Effector memory CD8-positive, alpha-beta T cell (primary cell): ENCODE measurements around the gene MAGI1.

Experiments
- ATAC-seq: fragments of 150-1000 bp; cut with Tn5 transposase; replicated peaks from 2 replicates; pipeline ENCODE4 v1.10.0; 2021; ENCODE audit warnings: mild to moderate bottlenecking, moderate library complexity
- DNase-seq, 3 experiments: peaks; one replicate each; pipeline ENCODE4 v3.0.0; 2021
- H3K27ac Mint-ChIP-seq, 2 donors: one replicate each; pipeline ENCODE4 v1.8.0; 2022; ENCODE audit warnings: mild to moderate bottlenecking in 2 of 2, mixed read lengths in 2 of 2, moderate library complexity in 2 of 2
- H3K27me3 Mint-ChIP-seq, 2 donors: one replicate each; pipeline ENCODE4 v1.8.0; 2022; ENCODE audit warnings: mixed read lengths in 2 of 2
- H3K36me3 Mint-ChIP-seq: one replicate; pipeline ENCODE4 v1.8.0; 2022; ENCODE audit warnings: mild to moderate bottlenecking, moderate library complexity, mixed read lengths; ENCODE audit not compliant: insufficient read depth
- H3K4me1 Mint-ChIP-seq, 2 donors: one replicate each; pipeline ENCODE4 v1.8.0; 2022; ENCODE audit warnings: low read depth in 2 of 2, mixed read lengths in 2 of 2
- H3K4me3 Mint-ChIP-seq, 2 donors: one replicate each; pipeline ENCODE4 v1.8.0; 2022; ENCODE audit warnings: mild to moderate bottlenecking in 2 of 2, mixed read lengths in 2 of 2, moderate library complexity in 2 of 2
- H3K9me3 Mint-ChIP-seq, 2 donors: one replicate each; pipeline ENCODE4 v1.8.0; 2022; ENCODE audit warnings: mixed read lengths in 2 of 2

Gene MAGI1

GRCh38 chr3:65819896-65820295, 218.8 kb downstream of the MAGI1 start:
- Mint-ChIP-seq H3K27me3 (no peaks in the 10 kb centered on the region), H3K4me1 (no peaks in the 10 kb centered on the region), H3K9me3 (peaks cover 2 to 8% of the 10 kb centered on the region in 2 donors), H3K4me3 (no peak overlapping the region), H3K27ac (no peak overlapping the region), H3K36me3 (no peaks in the 10 kb centered on the region)
- ATAC-seq (no peak), DNase-seq (no peak)

DNA sequence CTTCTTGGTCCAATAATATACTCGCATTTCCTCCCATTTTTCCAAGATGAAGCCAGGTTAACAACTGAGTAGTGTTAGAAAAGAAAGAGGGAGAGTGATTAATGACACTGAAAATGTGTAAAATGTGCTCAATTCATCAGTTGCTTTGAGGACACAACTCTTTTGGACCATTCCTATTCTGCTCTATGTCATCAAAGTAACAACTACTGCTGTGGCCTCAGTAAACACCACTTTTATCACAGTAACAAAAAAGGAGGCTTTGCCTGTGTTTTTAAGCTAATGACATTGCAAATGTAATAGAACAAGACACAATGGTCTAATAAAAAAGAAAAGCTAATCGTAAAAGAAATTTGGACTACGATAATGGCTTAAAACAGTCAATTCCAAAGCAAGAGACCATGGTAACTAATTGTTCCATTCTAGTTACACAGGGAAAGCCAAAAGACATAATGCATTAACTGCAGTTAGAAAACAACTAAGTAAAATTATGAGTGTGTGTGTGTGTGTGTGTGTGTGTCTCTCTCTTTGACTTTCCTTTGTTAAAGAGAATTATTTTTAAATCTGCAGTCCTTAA, 221.1 kb downstream of the MAGI1 start:
- Mint-ChIP-seq H3K9me3 (peaks cover 2 to 8% of the 10 kb centered on the region in 2 donors), H3K27ac (no peak overlapping the region), H3K27me3 (no peaks in the 10 kb centered on the region), H3K4me3 (no peak overlapping the region), H3K4me1 (no peaks in the 10 kb centered on the region), H3K36me3 (no peaks in the 10 kb centered on the region)
- DNase-seq (no peak), ATAC-seq (no peak)

- Mint-ChIP-seq H3K27ac (no peak overlapping the region), H3K4me1 (no peaks in the 10 kb centered on the region), H3K27me3 (no peaks in the 10 kb centered on the region), H3K4me3 (no peak overlapping the region), H3K36me3 (no peaks in the 10 kb centered on the region), H3K9me3 (peaks cover 0 to 8% of the 10 kb centered on the region in 2 donors)
- ATAC-seq (no peak), DNase-seq (no peak)
These were observed 222.5 kb downstream of the MAGI1 start for GRCh38 chr3:65816208-65816607.

DNA sequence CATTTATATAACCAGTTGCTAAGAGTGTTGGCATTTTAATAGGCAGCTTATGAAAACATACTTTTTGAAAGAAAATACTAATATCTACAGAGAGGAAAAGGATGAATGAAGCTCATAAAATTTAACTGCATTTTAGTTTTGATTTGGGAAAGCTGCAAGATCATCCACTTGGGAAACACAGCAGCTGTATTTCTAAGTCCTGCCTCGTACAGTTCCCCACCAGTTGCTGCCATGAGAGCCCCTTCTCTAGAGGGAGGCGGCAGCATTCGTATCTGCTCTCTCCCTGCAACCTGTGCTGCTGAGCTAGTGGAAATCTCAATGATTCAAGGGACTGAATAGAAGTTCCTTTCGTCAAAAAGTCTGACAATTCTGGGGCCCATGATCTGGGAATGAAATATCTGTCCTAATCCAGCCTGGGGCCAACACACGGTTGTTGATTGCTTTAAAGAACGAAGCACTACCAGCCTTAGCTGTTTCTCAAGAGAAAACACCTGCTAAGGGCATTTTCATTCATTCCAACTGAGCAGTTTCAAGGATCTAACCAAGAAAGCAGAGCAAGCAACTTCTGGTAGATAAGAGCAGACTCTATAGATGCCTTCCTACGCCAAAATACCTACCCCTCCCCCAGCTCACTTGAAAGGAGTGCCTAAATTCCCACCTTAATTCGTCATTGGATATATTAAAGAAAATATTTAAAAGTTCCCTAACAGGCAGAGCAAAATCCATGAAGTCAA, 223.7 kb downstream of the MAGI1 start:
- Mint-ChIP-seq H3K4me1 (no peaks in the 10 kb centered on the region), H3K9me3 (peaks cover 0 to 8% of the 10 kb centered on the region in 2 donors), H3K36me3 (no peaks in the 10 kb centered on the region), H3K27ac (no peak overlapping the region), H3K4me3 (no peak overlapping the region), H3K27me3 (no peaks in the 10 kb centered on the region)
- ATAC-seq (no peak), DNase-seq (no peak)

DNA sequence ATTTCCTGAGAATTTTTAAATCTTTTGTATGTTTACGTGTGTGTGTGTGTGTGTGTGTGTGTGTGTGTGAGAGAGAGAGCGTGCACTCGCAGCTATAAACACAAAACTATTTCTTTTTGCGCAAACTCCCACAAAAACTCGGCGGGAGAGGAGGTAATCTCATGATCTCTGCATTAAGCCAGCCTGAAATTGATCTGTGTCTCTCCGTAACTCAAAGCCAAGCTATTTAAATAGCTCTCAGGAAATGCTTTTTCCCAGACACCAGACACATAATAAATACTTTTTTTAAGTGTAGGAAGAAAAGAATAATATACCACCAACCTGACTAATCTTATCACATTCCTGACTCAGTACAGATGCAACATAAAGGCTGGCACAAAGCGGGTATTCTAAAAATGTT, 226.8 kb downstream of the MAGI1 start:
- no peaks in the 10 kb centered on the region for H3K4me1 Mint-ChIP-seq
- H3K36me3 Mint-ChIP-seq: no peaks in the 10 kb centered on the region
- H3K4me3 Mint-ChIP-seq: no peak overlapping the region
- H3K27ac Mint-ChIP-seq: no peak overlapping the region
- ATAC-seq (no peak), DNase-seq (no peak)
- no peaks in the 10 kb centered on the region for H3K27me3 Mint-ChIP-seq
- peaks cover 0 to 6% of the 10 kb centered on the region in 2 donors for H3K9me3 Mint-ChIP-seq

DNA sequence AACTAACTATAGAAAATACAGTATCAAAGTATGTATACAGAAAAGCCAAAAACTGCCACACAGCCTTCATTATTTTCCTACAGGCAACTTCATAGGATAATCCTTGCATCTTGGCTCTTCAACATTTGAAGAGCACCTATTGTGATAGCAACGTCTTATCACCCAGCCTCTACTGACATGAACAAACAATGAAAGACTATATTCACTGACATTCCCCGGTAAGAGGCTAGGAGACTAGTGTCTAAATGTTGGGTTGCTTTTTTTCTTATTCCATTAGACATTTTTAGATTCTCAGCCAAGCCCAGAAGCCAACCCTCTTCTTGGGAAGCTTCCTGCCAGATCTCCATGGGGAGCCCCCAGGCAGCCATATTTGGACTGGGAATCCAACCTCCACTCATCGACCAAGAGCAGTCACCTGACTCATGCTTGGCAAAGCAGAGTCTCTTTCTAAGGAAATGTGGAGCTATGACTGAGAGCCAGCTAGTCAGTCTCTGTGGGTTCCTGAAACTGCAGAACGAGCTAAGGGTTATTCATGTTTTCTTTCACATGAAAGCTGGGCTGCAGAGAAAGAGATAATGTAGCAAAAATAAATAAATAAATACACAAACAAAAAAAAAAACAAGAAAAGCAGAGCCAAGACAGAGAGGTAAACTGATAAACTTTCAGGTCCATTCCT, 227.5 kb downstream of the MAGI1 start:
- DNase-seq (no peak), ATAC-seq (no peak)
- Mint-ChIP-seq H3K4me3 (no peak overlapping the region), H3K36me3 (no peaks in the 10 kb centered on the region), H3K4me1 (no peaks in the 10 kb centered on the region), H3K9me3 (peaks cover 0 to 6% of the 10 kb centered on the region in 2 donors), H3K27ac (no peak overlapping the region), H3K27me3 (no peaks in the 10 kb centered on the region)

DNA sequence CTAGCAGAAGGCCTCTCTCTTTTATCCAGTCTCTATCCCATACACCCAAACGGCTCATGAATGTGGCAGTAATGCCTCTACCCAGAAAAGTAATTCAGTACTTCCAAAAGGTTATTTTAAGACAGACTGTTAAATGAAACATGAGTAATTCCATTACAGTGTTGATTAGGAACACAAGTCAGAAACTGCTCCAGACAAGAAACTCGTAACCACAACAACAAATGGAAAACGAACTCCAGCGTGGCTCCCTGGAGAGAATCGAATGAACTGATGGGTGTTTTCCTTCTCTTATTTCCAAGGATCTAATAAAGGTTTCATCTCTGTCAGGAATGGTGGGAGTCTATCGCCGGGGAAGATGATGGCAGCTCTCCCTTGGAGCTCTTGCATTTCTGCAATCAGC, 228.4 kb downstream of the MAGI1 start:
- Mint-ChIP-seq H3K27me3 (no peaks in the 10 kb centered on the region), H3K4me3 (no peak overlapping the region), H3K36me3 (no peaks in the 10 kb centered on the region), H3K9me3 (peaks cover 0 to 12% of the 10 kb centered on the region in 2 donors), H3K27ac (no peak overlapping the region), H3K4me1 (no peaks in the 10 kb centered on the region)
- no peak for ATAC-seq
- DNase-seq: no peak

DNA sequence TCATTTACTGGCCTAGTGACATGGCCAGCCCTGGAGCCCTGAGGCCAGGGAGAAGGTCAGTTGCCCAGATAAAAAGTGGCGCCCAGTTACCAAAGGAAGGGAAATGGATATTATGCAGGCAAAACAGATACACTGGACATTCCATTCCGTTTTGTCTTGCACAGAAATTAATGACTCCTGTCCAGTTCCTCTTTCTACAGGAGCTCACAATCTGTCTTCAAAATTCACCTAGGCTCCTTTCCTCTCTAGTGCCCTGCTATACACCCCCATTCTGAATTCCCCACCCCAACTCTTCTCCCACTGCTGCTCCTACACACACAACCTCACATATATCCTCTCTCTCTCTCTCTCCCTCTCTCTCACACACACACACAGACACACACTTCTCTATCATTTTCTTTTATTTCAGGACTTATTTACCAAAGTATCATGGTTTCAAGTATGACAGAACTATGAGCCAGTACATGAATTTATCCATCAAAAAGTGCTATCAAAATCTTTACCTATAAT, 229.0 kb downstream of the MAGI1 start:
- no peak for ATAC-seq
- no peak for DNase-seq

GRCh38 chr3:65808824-65809223, 229.9 kb downstream of the MAGI1 start:
- Mint-ChIP-seq H3K27me3 (no peaks in the 10 kb centered on the region), H3K4me1 (no peaks in the 10 kb centered on the region), H3K36me3 (no peaks in the 10 kb centered on the region), H3K27ac (no peak overlapping the region), H3K9me3 (peaks cover 4 to 17% of the 10 kb centered on the region in 2 donors), H3K4me3 (no peak overlapping the region)
- ATAC-seq (no peak), DNase-seq (no peak)

More for the DNA sequence above, 229.0 kb downstream of the MAGI1 start:
- H3K4me3 Mint-ChIP-seq: no peak overlapping the region
- no peaks in the 10 kb centered on the region for H3K4me1 Mint-ChIP-seq
- no peak overlapping the region for H3K27ac Mint-ChIP-seq
- no peaks in the 10 kb centered on the region for H3K36me3 Mint-ChIP-seq
- peaks cover 2 to 17% of the 10 kb centered on the region in 2 donors for H3K9me3 Mint-ChIP-seq
- no peaks in the 10 kb centered on the region for H3K27me3 Mint-ChIP-seq

DNA sequence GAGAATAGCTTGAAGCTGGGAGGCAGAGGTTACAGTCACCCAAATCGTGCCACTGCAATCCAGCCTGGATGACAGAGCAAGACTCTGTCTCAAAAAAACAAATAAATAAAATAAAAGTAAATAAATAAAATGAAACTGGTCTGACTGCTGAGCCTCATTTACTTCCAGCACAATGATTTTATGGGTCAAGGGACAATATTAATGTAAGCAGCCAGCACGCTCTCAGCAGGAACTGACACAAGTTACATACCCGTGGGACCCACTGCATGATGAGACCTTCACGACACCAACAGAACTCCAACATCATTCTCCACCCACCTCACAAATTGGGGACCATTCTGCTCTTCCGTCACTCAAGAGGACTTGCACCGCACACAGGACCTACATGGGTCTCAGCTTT, 230.3 kb downstream of the MAGI1 start:
- H3K4me3 Mint-ChIP-seq: no peak overlapping the region
- ATAC-seq (no peak), DNase-seq (no peak)
- no peaks in the 10 kb centered on the region for H3K27me3 Mint-ChIP-seq
- no peaks in the 10 kb centered on the region for H3K4me1 Mint-ChIP-seq
- peaks cover 4 to 17% of the 10 kb centered on the region in 2 donors for H3K9me3 Mint-ChIP-seq
- no peak overlapping the region for H3K27ac Mint-ChIP-seq
- no peaks in the 10 kb centered on the region for H3K36me3 Mint-ChIP-seq

GRCh38 chr3:65807225-65807624, 231.5 kb downstream of the MAGI1 start:
- Mint-ChIP-seq H3K36me3 (no peaks in the 10 kb centered on the region), H3K9me3 (peaks cover 6 to 17% of the 10 kb centered on the region in 2 donors), H3K4me1 (no peaks in the 10 kb centered on the region), H3K4me3 (no peak overlapping the region), H3K27me3 (no peaks in the 10 kb centered on the region), H3K27ac (no peak overlapping the region)
- ATAC-seq (no peak), DNase-seq (no peak)

GRCh38 chr3:65806600-65806999, 232.1 kb downstream of the MAGI1 start:
- H3K36me3 Mint-ChIP-seq: no peaks in the 10 kb centered on the region
- no peaks in the 10 kb centered on the region for H3K27me3 Mint-ChIP-seq
- DNase-seq (no peak), ATAC-seq (no peak)
- peaks cover 6 to 17% of the 10 kb centered on the region in 2 donors for H3K9me3 Mint-ChIP-seq
- H3K4me3 Mint-ChIP-seq: no peak overlapping the region
- H3K4me1 Mint-ChIP-seq: no peaks in the 10 kb centered on the region
- H3K27ac Mint-ChIP-seq: no peak overlapping the region

GRCh38 chr3:65796676-65797075, 242.0 kb downstream of the MAGI1 start:
- H3K27me3 Mint-ChIP-seq: no peaks in the 10 kb centered on the region
- no peaks in the 10 kb centered on the region for H3K36me3 Mint-ChIP-seq
- H3K9me3 Mint-ChIP-seq: no peaks in the 10 kb centered on the region
- no peak overlapping the region for H3K27ac Mint-ChIP-seq
- DNase-seq: no peak
- ATAC-seq: no peak
- H3K4me1 Mint-ChIP-seq: no peaks in the 10 kb centered on the region
- H3K4me3 Mint-ChIP-seq: no peak overlapping the region

DNA sequence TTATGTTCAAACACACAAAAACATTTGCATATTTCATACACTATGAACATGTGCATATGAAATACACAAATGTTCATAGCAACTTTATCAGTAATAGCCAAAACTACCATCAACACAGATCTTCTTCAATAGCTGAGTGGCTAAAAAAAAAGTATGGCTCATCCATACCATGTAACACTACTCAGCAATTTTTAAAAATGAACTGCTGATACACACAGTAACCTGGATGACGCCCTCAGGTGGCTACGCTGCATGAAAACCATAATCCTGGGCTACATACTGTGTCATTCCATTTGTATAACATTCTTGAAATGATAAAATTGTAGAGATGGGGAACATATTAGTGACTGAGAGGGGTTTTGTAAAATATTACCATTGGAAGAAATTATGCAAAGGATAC, 243.6 kb downstream of the MAGI1 start:
- DNase-seq: no peak
- H3K27me3 Mint-ChIP-seq: no peaks in the 10 kb centered on the region
- no peak overlapping the region for H3K27ac Mint-ChIP-seq
- H3K4me3 Mint-ChIP-seq: no peak overlapping the region
- no peaks in the 10 kb centered on the region for H3K36me3 Mint-ChIP-seq
- no peak for ATAC-seq
- no peaks in the 10 kb centered on the region for H3K4me1 Mint-ChIP-seq
- H3K9me3 Mint-ChIP-seq: no peaks in the 10 kb centered on the region
